ELR (cell line): ENCODE results near the gene TCFL5.

Experiments used
- DNase-seq: peaks from one replicate; pipeline ENCODE4 v3.0.0-alpha.2; 2015; ENCODE audit warnings: low read depth

TCFL5 gene

DNA sequence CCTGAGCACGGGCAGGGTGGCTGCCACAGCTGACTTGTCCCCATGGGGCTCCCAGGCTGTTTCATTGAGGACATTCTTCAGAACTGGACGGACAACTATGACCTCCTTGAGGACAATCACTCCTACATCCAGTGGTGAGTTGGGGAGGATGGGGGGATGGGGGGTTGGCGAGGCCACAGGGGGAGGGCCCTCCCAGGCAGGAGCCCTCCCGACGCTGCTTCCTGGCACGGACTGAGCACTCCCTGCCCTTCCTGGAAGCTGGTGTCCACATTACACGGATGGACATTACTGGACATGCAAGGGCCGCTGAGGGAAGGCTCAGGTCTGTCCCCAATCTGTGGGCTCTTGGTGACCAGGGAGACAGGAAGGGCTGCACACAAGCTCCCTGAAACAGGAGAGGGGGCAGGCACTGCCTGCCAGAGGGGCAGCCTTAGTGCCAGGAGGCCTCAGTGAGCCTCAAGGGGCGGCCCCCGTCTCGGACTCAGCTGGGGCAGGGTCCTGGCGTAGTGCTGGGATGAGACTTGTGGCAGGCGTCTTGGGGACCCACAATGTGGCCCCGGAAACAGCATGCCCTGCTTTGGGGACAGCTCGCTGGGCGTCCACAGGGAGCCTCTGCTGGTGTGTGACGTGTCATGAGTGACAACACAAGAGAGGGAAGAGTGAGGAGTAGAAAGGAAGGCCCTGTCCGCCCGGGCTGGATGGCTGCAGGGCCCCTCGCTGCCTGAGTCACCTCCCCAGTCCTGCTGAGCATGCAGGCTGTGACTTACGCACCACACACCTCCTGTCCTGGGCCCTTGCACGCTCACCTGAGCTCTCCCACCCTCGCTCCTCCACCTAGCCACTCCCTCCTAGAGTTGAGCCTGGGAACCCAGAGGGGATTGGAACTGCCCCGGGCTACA lies 51.8 kb downstream of the TCFL5 start:
- DNase-seq, result no peak

DNA sequence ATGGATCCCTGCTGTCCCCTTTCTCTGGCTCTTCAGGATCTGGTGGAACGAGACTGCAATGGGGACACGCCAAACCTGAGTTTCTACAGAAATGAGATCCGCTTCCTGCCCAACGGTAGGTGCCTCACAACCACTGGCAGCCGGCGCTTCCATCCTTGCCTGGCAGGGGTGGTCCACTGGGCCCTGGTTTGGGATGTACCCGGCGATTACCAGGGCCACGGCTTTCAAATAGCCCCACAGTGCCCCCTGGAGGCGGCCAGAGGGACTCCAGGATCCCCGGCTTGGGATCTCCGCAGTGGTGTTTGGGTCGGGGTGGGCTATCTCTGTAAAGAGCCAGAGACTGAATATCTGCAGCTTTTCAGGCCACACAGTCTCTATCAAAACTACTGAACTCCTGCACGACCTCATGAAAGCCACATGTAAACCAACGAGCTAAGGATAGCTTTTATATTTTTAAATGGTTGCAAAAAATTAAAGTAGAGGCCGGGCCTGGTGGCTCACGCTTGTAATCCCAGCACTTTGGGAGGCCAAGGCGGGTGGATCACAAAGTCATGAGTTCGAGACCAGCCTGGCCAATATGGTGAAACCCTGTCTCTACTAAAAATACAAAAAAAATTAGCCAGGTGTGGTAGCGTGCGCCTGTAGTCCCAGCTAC lies 53.3 kb downstream of the TCFL5 start:
- DNase-seq, result peak; percentile 76

DNA sequence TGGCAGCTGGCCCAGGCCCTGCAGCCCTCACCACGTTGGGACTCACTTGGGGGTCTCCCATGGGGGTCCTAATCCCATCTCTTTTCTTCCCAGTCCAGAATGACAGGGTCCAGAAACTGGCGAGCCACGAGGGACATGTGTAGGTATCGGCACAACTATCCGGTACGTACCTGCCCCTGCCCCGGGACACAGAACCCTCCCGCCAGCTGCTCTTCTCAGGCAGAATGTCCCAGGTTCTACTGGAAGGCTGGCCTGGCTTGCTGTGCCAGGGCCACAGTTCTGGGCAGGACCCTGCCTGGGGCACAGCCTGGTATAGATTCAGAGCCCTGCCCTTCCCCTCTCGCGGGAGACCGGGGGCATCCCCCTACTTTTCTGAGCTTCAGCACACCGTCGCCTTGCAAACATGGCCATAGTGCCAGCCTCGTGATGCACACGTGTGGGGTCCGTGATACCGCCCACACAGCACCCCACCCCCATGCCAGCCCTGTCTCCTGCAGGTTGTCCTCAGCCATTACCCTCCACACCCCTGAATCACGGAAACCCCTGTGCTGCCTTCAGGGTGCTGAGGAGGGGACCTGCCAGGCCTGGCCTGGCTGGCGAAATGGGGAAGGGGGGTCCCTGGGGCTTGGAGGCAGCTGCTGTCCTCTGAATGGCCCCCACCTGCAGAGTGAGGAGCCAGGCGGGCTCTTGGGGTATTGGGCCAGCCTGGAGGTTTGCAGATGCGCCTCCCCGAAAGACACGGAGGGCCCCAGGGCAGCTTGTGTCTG lies 54.0 kb downstream of the TCFL5 start:
- no peak for DNase-seq

DNA sequence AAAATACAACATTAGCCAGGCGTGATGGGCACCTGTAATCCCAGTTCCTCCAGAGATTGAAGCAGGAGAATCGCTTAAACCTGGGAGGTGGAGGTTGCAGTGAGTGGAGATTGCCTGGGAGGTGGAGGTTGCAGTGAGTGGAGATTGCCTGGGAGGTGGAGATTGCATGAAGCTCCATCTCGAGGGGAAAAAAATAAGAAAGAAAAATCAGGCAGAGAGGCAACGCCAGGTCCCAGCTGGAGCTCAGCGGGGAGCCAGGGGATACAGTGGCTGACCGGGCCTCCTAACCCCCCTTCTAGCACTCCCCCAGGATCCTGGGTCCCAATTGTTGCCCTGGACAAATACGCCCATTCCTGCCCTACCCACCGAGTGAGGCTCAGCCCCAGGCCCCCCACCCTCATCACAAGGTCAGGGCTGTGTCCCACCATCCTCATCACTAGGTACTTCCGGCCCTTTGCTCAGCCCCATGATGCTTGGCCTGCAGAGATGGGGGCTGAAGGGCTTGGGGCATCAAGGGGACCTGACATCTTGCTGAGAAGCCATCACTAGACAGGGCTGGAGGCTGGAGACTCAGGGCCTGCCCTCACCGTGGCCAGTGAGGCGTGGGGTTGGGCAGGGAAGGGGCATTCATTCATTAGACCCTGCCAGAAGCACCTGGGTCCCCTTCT lies 55.1 kb downstream of the TCFL5 start:
- DNase-seq, result no peak

DNA sequence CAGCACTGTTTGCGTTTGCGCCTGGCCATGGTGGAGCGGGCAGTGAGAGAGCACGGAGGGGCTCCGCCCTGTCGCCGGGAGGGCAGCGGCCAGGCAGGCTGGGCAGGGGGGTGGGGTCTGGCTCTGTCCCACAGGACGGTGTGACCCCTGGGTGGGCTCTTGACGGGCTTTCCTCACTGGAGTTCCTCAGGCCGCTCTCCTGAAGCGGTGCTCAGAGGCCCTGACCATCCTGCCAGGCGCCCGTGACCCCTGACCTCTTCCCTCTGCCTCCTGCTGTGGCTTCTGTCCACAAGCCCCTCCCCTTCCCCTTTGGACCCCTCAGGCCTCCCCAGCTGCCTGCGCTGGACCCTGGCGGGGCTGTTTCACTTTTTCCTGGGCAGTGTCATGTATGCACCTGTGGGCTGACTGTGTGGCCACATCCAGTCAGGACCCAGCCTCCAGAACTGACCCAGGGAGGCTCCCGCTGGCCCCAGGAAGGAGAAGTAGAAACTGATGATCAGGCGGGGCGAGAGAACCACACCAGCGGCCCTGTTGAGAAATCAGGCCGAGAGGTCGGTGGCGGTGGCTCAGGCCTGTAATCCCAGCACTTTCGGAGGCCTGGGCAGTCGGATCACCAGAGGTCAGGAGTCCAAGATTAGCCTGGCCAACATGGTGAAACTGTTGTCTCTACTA lies 55.8 kb downstream of the TCFL5 start:
- DNase-seq, result peak; percentile 41

DNA sequence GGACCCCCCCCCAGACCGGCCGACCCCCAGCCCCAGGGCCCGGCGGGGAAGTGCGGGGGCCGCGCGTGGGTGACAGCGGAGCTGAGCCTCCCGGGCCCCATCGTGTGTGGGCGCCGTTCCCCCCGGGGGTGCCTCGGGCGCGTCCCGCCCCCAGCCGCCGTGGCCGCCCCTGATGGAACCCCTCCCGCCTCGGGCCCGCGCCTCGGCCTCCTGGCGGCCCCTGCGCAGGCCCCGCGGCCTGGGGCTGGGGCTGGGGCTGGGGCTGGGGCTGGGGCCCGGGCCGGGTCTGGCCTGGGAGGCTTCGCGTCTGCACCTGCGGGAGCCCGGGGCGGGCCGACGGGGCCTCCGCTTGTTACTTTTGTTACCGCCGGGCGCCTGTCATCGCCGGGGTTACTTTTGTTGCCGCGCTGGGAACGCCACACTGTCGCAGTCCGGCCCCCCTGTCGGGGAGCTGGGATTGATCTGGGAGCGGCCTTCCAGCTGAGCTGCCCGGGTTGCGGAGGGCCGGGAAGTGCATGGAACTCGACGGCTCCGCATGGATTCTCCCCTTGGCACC lies 56.4 kb downstream of the TCFL5 start:
- DNase-seq, result peak; percentile 42

DNA sequence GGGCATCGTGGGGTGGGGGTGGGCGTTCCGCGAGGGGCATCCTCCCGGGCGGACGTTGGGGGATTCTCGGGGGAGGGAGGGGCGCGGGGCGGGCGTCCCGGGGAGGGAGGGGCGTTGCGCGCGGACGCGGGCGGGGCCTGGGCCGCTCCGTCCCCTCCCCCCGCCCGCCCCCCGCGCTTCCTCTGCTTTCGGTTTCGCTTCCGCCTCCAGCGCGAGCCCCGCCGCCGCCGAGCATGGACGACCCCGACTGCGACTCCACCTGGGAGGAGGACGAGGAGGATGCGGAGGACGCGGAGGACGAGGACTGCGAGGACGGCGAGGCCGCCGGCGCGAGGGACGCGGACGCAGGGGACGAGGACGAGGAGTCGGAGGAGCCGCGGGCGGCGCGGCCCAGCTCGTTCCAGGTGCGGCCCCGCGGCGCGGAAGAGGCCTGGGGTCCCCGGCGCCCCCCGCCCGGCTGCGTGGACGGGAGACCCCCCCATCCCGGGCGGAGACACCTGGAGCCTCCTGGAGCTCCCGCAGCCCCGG lies 56.9 kb downstream of the TCFL5 start, which contains the start of gene OGFR:
TSS of gene OGFR (plus strand) at position 209 of the 528 bp plus-strand sequence. CDS start at position 234, 25 bp downstream.
- peak; percentile 78 for DNase-seq

DNA sequence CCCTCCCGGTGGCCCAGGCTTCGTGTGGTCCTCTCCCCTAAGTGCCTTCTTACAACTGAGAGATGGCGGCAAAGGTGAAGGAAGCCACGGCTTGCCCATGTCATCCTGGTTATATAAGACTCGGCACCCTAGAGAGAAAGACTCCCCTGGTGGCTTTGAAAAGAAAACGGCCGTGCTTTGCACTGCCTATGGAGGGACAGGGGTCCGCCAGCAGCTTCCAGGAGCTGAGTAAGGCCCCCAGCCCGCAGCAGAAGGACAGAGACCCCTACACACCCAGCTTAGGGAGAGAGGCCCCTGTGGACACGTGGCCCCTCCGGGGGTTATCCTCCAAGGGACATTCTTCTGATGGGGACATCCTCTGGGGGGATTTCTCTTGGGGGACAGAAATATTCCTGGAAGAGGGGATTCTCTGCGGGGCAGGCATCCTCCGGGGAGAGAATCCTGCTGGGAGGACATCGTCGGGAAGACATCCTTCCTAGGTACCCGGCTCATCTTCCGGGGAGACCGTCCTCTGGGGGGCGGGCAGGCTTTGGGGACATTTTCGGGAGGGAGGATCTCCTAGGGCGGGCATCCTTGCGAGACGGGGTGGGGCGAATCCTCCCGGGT lies 57.5 kb downstream of the TCFL5 start:
- peak; percentile 44 for DNase-seq

DNA sequence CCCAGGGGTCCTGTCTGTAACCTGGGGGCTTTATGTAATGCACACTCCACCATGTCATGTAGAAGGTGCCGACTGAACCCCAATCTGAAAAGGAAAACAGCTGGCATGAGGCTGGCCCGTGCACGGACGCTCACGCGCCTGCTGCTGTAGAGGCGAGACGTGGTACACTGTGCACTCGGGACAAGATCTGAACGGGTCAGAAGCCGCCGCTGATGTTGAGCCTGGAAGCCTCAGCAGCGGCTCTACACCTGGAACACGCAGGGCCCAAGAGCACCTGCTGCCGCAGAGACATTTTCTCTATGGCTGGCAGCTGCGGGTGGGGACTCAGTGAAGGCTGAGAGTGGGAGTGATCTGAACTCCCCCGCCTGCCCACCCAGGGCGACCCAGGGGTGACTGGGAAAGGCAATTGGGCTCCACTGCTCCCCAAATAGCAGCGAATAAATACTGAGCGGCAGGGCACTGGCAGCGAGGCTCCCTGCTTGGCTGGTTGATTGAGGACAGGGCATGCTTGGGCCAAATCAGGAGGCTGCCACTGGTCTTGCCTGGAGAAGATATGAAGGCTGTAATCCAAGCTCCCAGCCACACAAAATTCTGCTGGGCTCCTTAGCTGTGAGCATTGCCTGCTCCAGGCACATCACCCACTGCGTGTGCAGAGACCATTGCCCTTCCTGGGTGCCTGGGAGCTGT lies 59.5 kb downstream of the TCFL5 start:
- DNase-seq, result no peak

DNA sequence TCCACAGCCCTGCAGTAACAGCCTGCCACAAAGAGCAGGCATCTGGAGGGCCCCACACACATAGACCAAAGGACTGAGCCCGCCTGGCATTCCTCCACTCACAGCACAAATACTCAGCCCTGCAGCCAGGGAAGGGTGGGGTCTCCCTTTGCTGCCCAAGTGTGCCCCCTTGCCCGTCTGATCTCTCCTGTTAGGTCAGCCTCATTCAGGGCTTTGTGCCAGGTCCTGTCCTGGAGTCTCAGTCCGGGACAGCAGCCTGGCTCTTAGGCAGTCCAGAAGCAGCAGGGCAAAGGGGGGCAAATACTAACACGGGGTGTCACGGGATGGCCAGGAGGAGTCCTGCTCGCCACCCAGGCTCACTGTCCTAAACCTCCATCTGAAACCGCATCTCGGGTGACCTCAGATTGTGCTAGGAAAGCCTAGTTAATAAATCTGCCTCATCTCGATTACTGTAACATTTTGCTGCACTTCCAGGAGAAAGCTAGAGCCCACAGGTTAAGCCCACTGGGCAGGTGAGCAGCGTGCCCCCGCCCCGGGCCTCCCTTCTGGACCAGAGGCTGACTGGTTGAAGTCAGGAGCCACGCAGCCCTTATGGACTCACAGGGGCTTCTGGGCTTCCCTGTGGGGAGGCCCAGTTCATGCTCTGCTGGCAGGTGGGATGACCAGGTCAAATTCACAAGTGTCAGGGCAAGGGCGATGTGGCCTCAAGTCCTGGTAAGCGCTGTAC lies 60.2 kb downstream of the TCFL5 start:
- DNase-seq, result no peak

DNA sequence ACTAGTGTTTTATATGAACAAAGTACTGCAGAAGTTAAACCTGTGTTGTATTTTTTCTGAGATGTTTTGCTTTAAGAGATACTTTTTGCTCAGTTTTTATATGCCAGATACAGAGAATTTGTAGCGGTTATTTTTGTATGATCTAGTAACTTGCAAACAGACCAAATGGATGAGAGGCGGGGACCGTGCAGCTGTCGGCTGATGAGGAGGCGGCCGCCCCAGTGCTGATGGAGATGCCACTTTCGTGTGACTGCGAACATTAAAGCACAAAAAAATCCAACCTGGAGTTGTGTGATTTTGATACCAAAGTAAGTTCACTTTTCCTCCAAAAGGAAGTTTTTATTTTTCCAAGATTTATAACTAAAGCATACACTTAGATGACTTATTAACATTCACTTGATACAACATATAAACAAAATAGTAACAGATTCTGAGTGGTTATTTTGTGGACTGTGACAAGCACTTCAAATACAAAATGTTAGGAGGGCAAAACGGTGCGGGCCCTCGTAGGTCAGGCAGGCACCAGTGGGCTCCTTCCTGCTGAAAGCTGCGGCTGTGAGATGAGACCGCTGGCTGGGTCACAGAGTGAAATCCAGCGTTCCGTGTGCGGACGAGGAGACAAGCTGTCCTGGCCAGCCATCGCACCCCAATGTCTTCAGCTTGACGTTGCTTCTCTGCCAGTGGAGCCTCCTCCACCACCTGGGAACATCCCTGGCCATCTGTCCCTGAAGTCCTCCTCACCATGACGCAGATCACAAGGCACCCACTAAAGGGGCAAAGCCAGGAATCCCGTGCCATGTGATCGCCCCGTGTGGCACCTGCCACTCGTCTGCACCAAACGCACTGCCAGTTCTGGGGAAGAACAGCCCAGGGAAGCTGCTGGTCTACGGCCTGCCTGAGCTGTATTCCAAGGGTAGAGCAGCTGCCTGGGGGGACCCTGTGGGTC lies 61.0 kb downstream of the TCFL5 start:
- no peak for DNase-seq

DNA sequence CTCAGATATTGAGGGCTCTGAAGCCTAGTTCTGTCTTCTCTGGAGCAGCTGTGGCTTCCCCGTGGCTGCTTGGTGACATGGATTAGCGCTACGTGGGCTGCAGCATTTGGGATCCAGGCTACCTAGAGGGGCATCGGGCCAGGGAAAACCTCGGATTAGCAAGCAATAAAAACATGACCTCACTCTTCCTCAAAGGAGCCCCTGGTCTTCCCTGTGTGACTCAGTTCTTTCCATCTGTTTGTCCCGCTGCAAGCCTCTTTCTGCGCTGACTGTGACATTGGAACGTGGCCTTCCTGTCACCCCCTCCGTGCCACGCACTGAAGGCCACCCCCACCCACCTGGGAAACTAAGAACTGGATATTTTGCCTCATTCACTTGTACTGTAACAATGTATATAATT lies 61.7 kb downstream of the TCFL5 start:
- peak; percentile 43 for DNase-seq

DNA sequence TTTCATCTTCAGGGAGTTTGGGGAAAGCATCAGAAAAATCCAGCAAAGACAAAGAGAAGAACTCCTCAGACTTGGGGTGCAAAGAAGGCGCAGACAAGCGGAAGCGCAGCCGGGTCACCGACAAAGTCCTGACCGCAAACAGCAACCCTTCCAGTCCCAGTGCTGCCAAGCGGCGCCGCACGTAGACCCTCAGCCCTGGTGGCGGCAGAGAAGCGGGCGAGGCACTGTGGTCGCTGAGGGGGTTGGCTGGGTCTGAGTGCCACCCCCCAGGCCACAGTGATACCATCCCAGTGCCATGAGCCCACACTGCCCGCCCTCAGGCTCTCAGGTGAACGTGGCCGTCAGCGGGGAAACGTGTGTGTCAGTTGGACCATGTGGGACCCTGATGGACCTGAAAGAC lies 62.2 kb downstream of the TCFL5 start:
- DNase-seq, result no peak

DNA sequence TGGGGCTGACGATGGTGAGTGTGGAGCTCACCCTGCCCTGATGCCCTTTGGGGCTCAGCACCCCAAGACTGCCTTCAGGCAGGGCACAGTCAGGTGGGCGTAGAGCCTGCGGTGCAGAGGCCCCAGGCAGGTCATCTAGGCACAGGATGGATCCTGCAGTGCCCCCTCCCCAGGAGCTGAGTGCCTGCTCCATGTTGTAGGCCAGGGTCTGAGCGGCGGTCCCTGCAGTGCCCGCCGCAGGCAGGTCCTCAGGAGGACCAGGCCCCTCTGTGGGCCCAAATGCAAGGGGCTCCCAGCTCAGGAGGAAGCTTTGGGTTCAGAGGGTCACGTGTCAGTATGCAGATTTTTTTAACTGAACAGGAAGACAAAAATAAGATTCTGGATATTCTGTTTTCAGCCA lies 62.6 kb downstream of the TCFL5 start:
- no peak for DNase-seq

DNA sequence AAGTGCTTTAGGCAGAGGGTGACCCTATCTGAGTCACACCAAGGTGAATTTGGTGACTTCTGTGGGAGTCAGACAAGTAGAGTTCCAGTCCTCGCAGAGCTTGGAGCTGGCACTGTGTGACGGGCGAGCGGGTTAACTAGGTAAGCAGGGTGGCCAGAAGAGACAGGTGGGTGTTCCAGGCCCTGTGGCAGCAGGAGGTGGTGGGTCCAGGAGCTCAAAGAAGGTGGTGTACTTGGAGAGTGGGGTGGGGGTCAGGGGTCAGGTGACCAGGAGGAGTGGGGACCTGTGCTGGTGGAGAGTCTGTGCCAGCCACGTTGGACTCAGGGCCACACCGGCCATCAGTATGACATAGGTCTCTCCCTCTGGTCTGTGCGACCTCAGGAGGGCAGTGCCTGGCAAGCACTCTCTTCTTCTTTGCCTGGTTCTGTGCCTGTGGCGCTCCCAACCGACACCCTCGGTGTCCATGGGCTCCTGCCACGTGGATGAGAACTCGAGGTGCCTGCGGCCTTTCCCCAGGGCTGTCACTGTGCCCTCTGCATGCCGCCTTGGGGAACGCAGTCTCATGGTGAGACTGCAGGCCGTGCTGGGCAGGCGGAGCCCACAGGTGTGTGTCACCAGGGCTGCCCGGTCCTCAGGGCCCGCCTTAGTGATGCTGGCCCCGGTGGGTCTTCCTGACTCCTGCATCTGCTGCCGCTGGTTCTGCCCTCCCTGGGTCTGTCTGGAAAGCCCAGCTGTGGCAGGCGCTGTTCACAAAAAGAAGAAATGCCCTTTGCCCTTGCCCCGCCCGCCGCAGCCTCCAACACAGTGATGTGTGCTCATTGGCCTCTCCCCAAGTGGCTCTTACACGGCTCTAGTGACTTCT lies 63.7 kb downstream of the TCFL5 start:
- no peak for DNase-seq

DNA sequence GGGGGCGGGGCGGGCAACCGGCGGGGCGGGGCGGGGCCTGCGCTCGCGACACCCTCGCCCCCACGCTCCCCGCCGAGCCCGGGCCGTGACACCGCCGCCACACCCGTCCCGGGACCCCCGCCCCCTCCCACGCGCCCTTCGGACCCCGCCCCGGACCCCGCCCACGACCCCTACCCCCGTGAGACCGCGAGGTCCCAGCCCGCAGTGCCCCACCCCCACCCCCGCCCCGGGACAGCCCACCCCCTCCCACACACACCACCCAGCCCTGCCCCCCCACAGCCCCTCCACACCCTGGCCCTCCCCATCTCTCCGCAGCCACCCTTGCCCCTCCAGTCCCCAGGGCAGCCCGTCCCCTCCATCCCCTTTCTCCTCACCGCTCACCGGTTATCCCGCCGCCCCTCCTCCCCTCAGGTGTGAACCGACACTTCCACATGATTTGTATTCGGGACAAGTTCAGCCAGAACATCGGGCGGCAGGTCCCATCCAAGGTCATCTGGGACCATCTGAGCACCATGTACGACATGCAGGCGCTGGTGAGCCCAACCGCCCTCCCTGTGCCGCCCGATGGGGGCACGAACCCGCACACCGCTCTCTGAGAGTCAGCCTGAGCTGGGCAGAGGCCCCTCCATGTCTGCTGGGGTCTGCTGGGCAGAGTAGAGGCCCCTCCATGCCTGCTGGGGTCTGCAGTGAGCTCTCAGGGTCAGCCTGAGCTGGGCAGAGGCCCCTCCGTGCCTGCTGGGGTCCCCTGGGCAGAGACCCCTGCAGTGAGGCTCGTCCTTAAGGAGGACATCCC lies 64.7 kb downstream of the TCFL5 start:
- DNase-seq, result no peak
